Calu3 (cell line): Measurements from ENCODE around the gene LAMTOR3. TPM values are rescaled to one million over a fixed set of nuclear protein-coding genes. Genes with fewer than 3 reads are reported as not detected.

Experiments
- BruUV-seq: library from RNA; stranded (reverse); fragments of 400-500 nt; replicated peaks from 2 replicates; lab custom pipeline; 2021; lab: Mats Ljungman, UMichigan
- CTCF ChIA-PET: fragments of 300-600 bp; sonication (Branson Sonifier 250); formaldehyde crosslinking; loops from one replicate; lab custom pipeline; 2022; ENCODE audit warnings: antibody characterized with exemption; lab: Charles Lee
- DNase-seq: peaks from one replicate; pipeline ENCODE4 v3.0.0; 2022
- H3K27ac Mint-ChIP-seq: one replicate; pipeline ENCODE4 v1.8.0; 2022; ENCODE audit warnings: mixed read lengths; ENCODE audit not compliant: unreplicated experiment
- H3K27me3 Mint-ChIP-seq: one replicate; pipeline ENCODE4 v1.8.0; 2022; ENCODE audit warnings: mixed read lengths; ENCODE audit not compliant: unreplicated experiment
- H3K36me3 Mint-ChIP-seq: one replicate; pipeline ENCODE4 v1.8.0; 2022; ENCODE audit warnings: mild to moderate bottlenecking, moderate library complexity, mixed read lengths; ENCODE audit not compliant: insufficient read depth, unreplicated experiment
- H3K4me1 Mint-ChIP-seq: one replicate; pipeline ENCODE4 v1.8.0; 2022; ENCODE audit warnings: mild to moderate bottlenecking, low read depth, mixed read lengths; ENCODE audit not compliant: unreplicated experiment
- H3K4me3 Mint-ChIP-seq: one replicate; pipeline ENCODE4 v1.8.0; 2022; ENCODE audit warnings: mild to moderate bottlenecking, low read depth, moderate library complexity, mixed read lengths; ENCODE audit not compliant: unreplicated experiment
- H3K9me3 Mint-ChIP-seq: one replicate; pipeline ENCODE4 v1.8.0; 2022; ENCODE audit warnings: low read depth, mixed read lengths; ENCODE audit not compliant: unreplicated experiment
- intact Hi-C: fragments of 100-400 bp; cut with micrococcal nuclease; formaldehyde crosslinking; loops from one replicate; pipeline ENCODE4 v1.10.0; 2022; ENCODE audit not compliant: unreplicated experiment
- total RNA-seq: library from RNA; stranded (reverse); gene quantifications from 2 replicates; pipeline ENCODE4 v1.2.3, GENCODE V29; 2022
- TF ChIP-seq, protein P1 (sequence below): fragments of 200-600 bp; IDR thresholded peaks from one replicate; pipeline ENCODE4 v1.8.0; 2022; ENCODE audit warnings: antibody characterized with exemption; ENCODE audit not compliant: unreplicated experiment

LAMTOR3 gene
- total RNA-seq, 1 experiment from 2014 or later = 19.2 TPM

DNA sequence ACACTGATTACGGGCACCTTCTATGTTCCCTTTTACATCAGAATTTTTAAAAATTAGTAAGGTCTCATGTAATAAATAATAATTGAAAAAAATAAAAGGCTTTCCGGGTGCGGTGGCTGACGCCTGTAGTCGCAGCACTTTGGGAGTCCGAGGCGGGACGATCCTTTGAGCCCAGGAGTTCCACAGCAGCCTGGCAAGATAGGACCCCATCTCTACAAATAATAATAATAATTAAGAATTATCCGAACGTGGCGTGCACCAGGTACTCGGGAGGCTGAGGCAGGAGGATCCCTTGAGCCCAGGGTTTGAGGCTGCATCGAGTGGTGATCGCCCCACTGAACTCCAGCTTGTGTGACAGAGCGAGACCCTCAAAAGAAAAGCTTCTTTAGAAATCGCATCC lies 771 bp upstream of the LAMTOR3 start:
- DNase-seq = no peak
- CTCF ChIA-PET = interaction anchor here (1.2 kb wide), 1 partner anchor 171 kb away, joined by 3 read pairs; no protein-coding TSS in a partner anchor
- intact Hi-C loops = loop anchor here (5.0 kb wide), 1 partner anchor 52 kb away; the partner anchor contains the start of gene DNAJB14

DNA sequence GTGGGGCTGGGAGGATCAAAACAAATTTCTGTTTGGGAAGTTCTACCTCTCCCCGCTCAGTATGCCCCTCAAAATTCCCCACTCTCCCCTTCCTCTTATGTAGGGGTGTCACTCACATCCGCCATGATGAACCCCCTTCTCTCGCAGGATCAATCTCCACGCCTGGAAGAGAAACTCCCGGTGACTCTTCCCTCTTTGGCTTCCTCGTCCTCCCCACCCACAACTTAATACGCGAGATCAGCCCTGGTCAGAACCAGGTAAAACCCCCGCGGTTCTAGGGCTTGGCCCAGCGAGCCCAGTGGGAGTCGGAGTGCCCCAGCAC lies 427 bp downstream of the LAMTOR3 start:
- no peak for DNase-seq
- intact Hi-C loops = no loop called here
- H3K4me3 Mint-ChIP-seq = peak overlapping the region; percentile 85
- TF ChIP-seq, protein P1, sequence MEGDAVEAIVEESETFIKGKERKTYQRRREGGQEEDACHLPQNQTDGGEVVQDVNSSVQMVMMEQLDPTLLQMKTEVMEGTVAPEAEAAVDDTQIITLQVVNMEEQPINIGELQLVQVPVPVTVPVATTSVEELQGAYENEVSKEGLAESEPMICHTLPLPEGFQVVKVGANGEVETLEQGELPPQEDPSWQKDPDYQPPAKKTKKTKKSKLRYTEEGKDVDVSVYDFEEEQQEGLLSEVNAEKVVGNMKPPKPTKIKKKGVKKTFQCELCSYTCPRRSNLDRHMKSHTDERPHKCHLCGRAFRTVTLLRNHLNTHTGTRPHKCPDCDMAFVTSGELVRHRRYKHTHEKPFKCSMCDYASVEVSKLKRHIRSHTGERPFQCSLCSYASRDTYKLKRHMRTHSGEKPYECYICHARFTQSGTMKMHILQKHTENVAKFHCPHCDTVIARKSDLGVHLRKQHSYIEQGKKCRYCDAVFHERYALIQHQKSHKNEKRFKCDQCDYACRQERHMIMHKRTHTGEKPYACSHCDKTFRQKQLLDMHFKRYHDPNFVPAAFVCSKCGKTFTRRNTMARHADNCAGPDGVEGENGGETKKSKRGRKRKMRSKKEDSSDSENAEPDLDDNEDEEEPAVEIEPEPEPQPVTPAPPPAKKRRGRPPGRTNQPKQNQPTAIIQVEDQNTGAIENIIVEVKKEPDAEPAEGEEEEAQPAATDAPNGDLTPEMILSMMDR = no peak
- H3K27ac Mint-ChIP-seq = peak overlapping the region; percentile 86
- H3K9me3 Mint-ChIP-seq = no peaks in the 10 kb centered on the region
- CTCF ChIA-PET = interaction anchor here (1.4 kb wide), 1 partner anchor 14 kb away, joined by 3 read pairs; no protein-coding TSS in a partner anchor
- BruUV-seq = no TSS peak
- no peaks in the 10 kb centered on the region for H3K27me3 Mint-ChIP-seq
- peaks cover 8% of the 10 kb centered on the region for H3K4me1 Mint-ChIP-seq
- H3K36me3 Mint-ChIP-seq = peaks cover 16% of the 10 kb centered on the region

More for the DNA sequence above, 771 bp upstream of the LAMTOR3 start:
- H3K36me3 Mint-ChIP-seq = peaks cover 16% of the 10 kb centered on the region
- no peaks in the 10 kb centered on the region for H3K9me3 Mint-ChIP-seq
- peaks cover 8% of the 10 kb centered on the region for H3K4me1 Mint-ChIP-seq
- TF ChIP-seq, protein P1 = no peak
- peak overlapping the region; percentile 86 for H3K27ac Mint-ChIP-seq
- H3K4me3 Mint-ChIP-seq = peak overlapping the region; percentile 85
- H3K27me3 Mint-ChIP-seq = no peaks in the 10 kb centered on the region
- no TSS peak for BruUV-seq

DNA sequence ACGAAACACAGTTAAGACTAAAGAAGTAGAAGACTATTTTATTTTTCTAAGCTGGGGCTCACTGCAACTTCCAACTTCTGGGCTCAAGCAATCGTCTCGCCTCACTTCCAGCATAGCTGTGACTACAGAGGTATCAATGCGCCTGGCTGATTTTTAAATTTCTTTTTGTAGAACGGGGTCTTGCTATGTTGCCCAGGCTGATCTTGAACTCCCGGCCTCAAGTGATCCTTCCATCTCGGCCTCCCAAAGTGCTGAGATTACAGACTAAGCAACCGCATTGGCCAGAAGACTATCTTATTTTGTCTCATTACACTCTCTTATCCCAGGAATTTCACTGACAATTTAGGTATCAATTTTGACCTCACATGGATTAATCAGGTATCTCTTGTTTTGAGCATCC lies 1.2 kb downstream of the LAMTOR3 start:
- intact Hi-C loops = no loop called here
- no peak for DNase-seq
- Mint-ChIP-seq H3K27ac (peak overlapping the region; percentile 86), H3K4me3 (peak overlapping the region; percentile 85), H3K36me3 (peaks cover 16% of the 10 kb centered on the region), H3K4me1 (peaks cover 8% of the 10 kb centered on the region), H3K27me3 (no peaks in the 10 kb centered on the region), H3K9me3 (no peaks in the 10 kb centered on the region)
- TF ChIP-seq, protein P1 = no peak
- CTCF ChIA-PET = interaction anchor here (0.7 kb wide), 1 partner anchor 410 kb away, joined by 3 read pairs; no protein-coding TSS in a partner anchor
- no TSS peak for BruUV-seq

DNA sequence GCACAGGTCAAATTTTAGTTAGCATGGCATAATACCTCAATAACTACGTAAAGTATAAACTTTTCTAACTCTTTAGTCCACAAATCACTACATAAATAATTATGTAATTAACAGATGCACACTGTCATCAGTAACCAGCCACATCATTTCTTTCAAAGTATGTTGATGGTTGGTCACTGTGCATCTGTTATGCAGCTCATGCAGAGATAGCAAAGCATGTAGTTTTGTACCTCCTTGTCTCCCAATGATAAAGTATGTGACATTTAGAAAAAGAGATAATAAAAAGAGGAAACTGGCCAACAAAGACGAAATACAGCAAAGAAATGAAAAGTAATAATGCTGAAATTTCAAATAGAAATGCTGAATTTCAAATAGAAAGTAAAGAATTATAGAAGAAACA lies 2.9 kb downstream of the LAMTOR3 start:
- Mint-ChIP-seq H3K9me3 (no peaks in the 10 kb centered on the region), H3K27me3 (no peaks in the 10 kb centered on the region), H3K4me1 (peaks cover 8% of the 10 kb centered on the region), H3K36me3 (peaks cover 16% of the 10 kb centered on the region), H3K4me3 (no peak overlapping the region), H3K27ac (no peak overlapping the region)
- TF ChIP-seq, protein P1 = no peak
- BruUV-seq = no TSS peak
- no peak for DNase-seq
- intact Hi-C loops = no loop called here
- CTCF ChIA-PET = no interaction called here
